Panc1 (cell line): Measurements from ENCODE around the gene HPGDS. TPM values are rescaled to one million over a fixed set of nuclear protein-coding genes. Genes with fewer than 3 reads are reported as not detected.

Experiments used
- ATAC-seq: fragments of 200-7000 bp; cut with Tn5 transposase; 2 replicates; pipeline ENCODE4 v1.9.1; 2020; ENCODE audit warnings: mild to moderate bottlenecking, moderate library complexity
- Bru-seq: library from RNA; stranded (reverse); fragments of 400-500 nt; gene quantifications from one replicate; lab custom pipeline; 2021; lab: Mats Ljungman, UMichigan
- BruChase-seq, 2 experiments: library from RNA; stranded (reverse); fragments of 400-500 nt; gene quantifications; one replicate each; lab custom pipeline; 2021; lab: Mats Ljungman, UMichigan
- BruUV-seq: library from RNA; stranded (reverse); fragments of 400-500 nt; replicated peaks from 2 replicates; lab custom pipeline; 2021; lab: Mats Ljungman, UMichigan
- CTCF ChIA-PET: fragments of 300-600 bp; sonication (Branson Sonifier 250); formaldehyde crosslinking; loops from one replicate; lab custom pipeline; 2022; ENCODE audit warnings: antibody characterized with exemption; lab: Charles Lee
- POLR2A ChIA-PET: fragments of 300-600 bp; sonication (Branson Sonifier 250); formaldehyde crosslinking; loops from one replicate; lab custom pipeline; 2022; ENCODE audit warnings: antibody characterized with exemption; lab: Charles Lee
- DNase-seq: peaks from one replicate; pipeline ENCODE4 v3.0.0-alpha.2; 2010; ENCODE audit warnings: low read depth, low spot score
- H3K27ac ChIP-seq: 2 replicates; pipeline ENCODE4 v1.5.1; 2011; ENCODE audit warnings: mild to moderate bottlenecking, low read length, inconsistent platforms
- H3K27me3 ChIP-seq: fragments of 200-500 bp; sonication (Bioruptor generic); 2 replicates; pipeline ENCODE4 v1.6.0; 2014; ENCODE audit warnings: low read length, inconsistent platforms; ENCODE audit not compliant: control insufficient read depth, insufficient read depth
- H3K36me3 ChIP-seq: fragments of 200-500 bp; sonication (Bioruptor generic); 2 replicates; pipeline ENCODE4 v1.5.1; 2014; ENCODE audit warnings: inconsistent platforms, mild to moderate bottlenecking, low read length, moderate library complexity; ENCODE audit not compliant: control insufficient read depth, insufficient read depth
- H3K4me1 ChIP-seq: 2 replicates; pipeline ENCODE4 v1.5.1; 2011; ENCODE audit warnings: inconsistent platforms, mild to moderate bottlenecking, low read length, moderate library complexity; ENCODE audit not compliant: control insufficient read depth, insufficient read depth
- H3K4me3 ChIP-seq, 2 experiments: 2 replicates each; pipeline ENCODE4 v1.5.1; 2011 to 2012; ENCODE audit warnings: low read depth in 2 of 2, low read length in 2 of 2, mild to moderate bottlenecking in 2 of 2, inconsistent platforms in 1 of 2, moderate library complexity in 1 of 2
- H3K9me3 ChIP-seq: fragments of 200-500 bp; sonication (Bioruptor generic); 2 replicates; pipeline ENCODE4 v1.5.1; 2014; ENCODE audit warnings: low read depth, mild to moderate bottlenecking, inconsistent platforms, low read length, moderate library complexity; ENCODE audit not compliant: control insufficient read depth, insufficient read depth
- POLR2AphosphoS5 ChIP-seq: IDR thresholded peaks from 2 replicates; pipeline ENCODE4 v1.6.1; 2012; ENCODE audit warnings: mild to moderate bottlenecking, low read depth, low read length, moderate library complexity
- REST ChIP-seq, 2 experiments: IDR thresholded peaks; 2 replicates each; pipeline ENCODE4 v1.6.1; 2011 to 2012; ENCODE audit warnings: low read depth in 2 of 2, control low read depth in 1 of 2, low read length in 1 of 2, mild to moderate bottlenecking in 1 of 2, moderate library complexity in 1 of 2; ENCODE audit not compliant: insufficient read depth in 1 of 2
- SIN3A ChIP-seq: IDR thresholded peaks from 2 replicates; pipeline ENCODE4 v1.6.1; 2012; ENCODE audit warnings: low read depth, mild to moderate bottlenecking, low read length, moderate library complexity, borderline replicate concordance; ENCODE audit not compliant: insufficient read depth
- TCF7L2 ChIP-seq: IDR thresholded peaks from 2 replicates; pipeline ENCODE4 v1.6.1; 2011; ENCODE audit warnings: mild to moderate bottlenecking, low read depth, low read length, inconsistent platforms
- in situ Hi-C: cut with HindIII; loops from 2 replicates; pipeline ENCODE4 v1.10.0; 2016; ENCODE audit warnings: low sequenced_read_pairs, low pct_unique_long_range_greater_than_20kb
- intact Hi-C: fragments of 100-400 bp; cut with micrococcal nuclease; formaldehyde crosslinking; loops from one replicate; pipeline ENCODE4 v1.10.0; 2022; ENCODE audit not compliant: unreplicated experiment
- long read RNA-seq: library from polyadenylated mRNA; unstranded; transcript quantifications from one replicate; pipeline ENCODE4 v2.0.0, GENCODE V29; 2021; ENCODE audit not compliant: unreplicated experiment
- polyA plus RNA-seq: library from polyadenylated mRNA; unstranded; fragments of >200 nt; gene quantifications from one replicate; pipeline ENCODE4 v1.2.1, GENCODE V29; 2012; ENCODE audit warnings: missing spikeins; ENCODE audit not compliant: insufficient read length
- total RNA-seq: library from RNA; stranded (reverse); gene quantifications from one replicate; pipeline ENCODE4 v1.2.1, GENCODE V29; 2021; ENCODE audit not compliant: unreplicated experiment
- TF ChIP-seq, protein P1 (sequence below): fragments of 450-650 bp; IDR thresholded peaks from 2 replicates; pipeline ENCODE4 v1.5.1; 2017; ENCODE audit warnings: mild to moderate bottlenecking

HPGDS gene
- total RNA-seq, result not detected
- not detected for polyA plus RNA-seq
- Bru-seq, nascent RNA, result percentile 5 among the genes with signal in this experiment
- not detected for BruChase-seq, experiment 1, labeled RNA remaining after a 2-hour chase
- percentile 1 among the genes with signal in this experiment for BruChase-seq, experiment 2, labeled RNA remaining after a 6-hour chase
- long read RNA-seq, result 0 reads

- Histone ChIP-seq H3K4me3 (no peak within 1 kb of the TSS), H3K36me3 (no peaks in the 10 kb centered on the region), H3K9me3 (no peaks in the 10 kb centered on the region), H3K4me1 (no peaks in the 10 kb centered on the region), H3K27ac (no peak within 1 kb of the TSS), H3K27me3 (no peaks in the 10 kb centered on the region)
- in situ Hi-C loops, result no loop called here
- ATAC-seq (no peak), DNase-seq (no peak)
- TF ChIP-seq TCF7L2 (no peak), SIN3A (no peak), POLR2AphosphoS5 (no peak), REST (IDR thresholded peaks at IDR 0.05; ENCODE audit: insufficient read depth in 1 of 2, low read depth in 2 of 2, low read length in 1 of 2) (no peak)
- TF ChIP-seq, protein P1, sequence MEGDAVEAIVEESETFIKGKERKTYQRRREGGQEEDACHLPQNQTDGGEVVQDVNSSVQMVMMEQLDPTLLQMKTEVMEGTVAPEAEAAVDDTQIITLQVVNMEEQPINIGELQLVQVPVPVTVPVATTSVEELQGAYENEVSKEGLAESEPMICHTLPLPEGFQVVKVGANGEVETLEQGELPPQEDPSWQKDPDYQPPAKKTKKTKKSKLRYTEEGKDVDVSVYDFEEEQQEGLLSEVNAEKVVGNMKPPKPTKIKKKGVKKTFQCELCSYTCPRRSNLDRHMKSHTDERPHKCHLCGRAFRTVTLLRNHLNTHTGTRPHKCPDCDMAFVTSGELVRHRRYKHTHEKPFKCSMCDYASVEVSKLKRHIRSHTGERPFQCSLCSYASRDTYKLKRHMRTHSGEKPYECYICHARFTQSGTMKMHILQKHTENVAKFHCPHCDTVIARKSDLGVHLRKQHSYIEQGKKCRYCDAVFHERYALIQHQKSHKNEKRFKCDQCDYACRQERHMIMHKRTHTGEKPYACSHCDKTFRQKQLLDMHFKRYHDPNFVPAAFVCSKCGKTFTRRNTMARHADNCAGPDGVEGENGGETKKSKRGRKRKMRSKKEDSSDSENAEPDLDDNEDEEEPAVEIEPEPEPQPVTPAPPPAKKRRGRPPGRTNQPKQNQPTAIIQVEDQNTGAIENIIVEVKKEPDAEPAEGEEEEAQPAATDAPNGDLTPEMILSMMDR, result no peak
- intact Hi-C loops, result no loop called here
- ChIA-PET CTCF (no interaction called here), POLR2A (no interaction called here)
- BruUV-seq, result no TSS peak
These were observed at the start of gene HPGDS for GRCh38 chr4:94342694-94343093. Gene HPGDS, minus strand, starts transcription at chr4:94342836. Its CDS starts 8,207 bp downstream, at chr4:94334629.

DNA sequence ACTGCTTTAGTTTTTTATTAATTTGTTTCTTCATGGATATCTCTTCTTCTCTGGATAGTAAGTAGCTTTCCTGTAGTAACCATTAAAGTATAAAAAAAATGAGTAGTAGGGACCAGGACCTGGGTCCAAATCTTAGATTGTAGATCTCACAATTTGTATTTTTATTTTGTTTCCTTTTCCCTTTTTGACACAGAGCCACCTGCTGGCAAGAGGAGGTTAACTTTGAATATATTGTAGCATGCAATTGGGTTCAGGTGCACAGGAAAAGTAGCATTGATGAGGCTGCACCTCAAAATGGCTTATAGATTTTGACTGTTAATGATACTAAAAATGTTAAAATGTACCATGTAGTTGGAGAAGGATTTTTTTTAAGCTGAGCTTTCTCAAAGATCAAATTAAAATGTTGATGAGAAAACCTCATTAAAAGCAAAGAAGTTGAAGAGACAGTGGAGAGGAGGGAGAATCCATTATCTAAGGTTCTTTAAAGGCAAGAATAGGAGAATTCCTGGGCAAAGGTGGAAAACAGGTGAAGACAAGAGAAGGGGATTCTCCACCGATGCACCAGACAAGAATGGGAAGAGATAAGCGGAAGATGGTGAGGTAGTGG is 48.3 kb upstream of the HPGDS start:
- ATAC-seq (no peak), DNase-seq (no peak)
- Histone ChIP-seq H3K27ac (no peak overlapping the region), H3K36me3 (no peaks in the 10 kb centered on the region), H3K27me3 (0 out of 2 replicates have a peak, but pooled peaks cover 2% of the 10 kb centered on the region), H3K4me1 (no peaks in the 10 kb centered on the region), H3K4me3 (no peak overlapping the region), H3K9me3 (no peaks in the 10 kb centered on the region)
- no TSS peak for BruUV-seq
- in situ Hi-C loops (no loop called here), intact Hi-C loops (loop anchor here (2.0 kb wide), 1 partner anchor 86 kb away; no protein-coding TSS in a partner anchor)
- ChIA-PET CTCF (no interaction called here), POLR2A (no interaction called here)
- TF ChIP-seq POLR2AphosphoS5 (no peak), TCF7L2 (no peak), SIN3A (no peak), REST (IDR thresholded peaks at IDR 0.05; ENCODE audit: insufficient read depth in 1 of 2, low read depth in 2 of 2, low read length in 1 of 2) (no peak)
- TF ChIP-seq, protein P1, result peak; percentile 45; the same call in 1 of the 2 replicates
